ENCODE data around the gene PLIN1.

Gene PLIN1

GRCh38 chr15:89665449-89666181 is 13.6 kb downstream of the PLIN1 start:
- Mint-ChIP-seq H3K4me1 (no peaks in the 10 kb centered on the region), H3K27ac (no peak overlapping the region), H3K4me3 (no peak overlapping the region), H3K9me3 (no peaks in the 10 kb centered on the region), H3K36me3 (peaks cover 3% of the 10 kb centered on the region), H3K27me3 (peaks cover 19% of the 10 kb centered on the region)

GRCh38 chr15:89664441-89665350 is 14.5 kb downstream of the PLIN1 start:
- Mint-ChIP-seq H3K36me3 (peaks cover 3% of the 10 kb centered on the region), H3K4me3 (peak overlapping the region; percentile 34), H3K27me3 (peaks cover 19% of the 10 kb centered on the region), H3K27ac (no peak overlapping the region), H3K4me1 (no peaks in the 10 kb centered on the region), H3K9me3 (no peaks in the 10 kb centered on the region)

GRCh38 chr15:89662893-89663626 is 16.1 kb downstream of the PLIN1 start:
- Mint-ChIP-seq H3K4me3 (no peak overlapping the region), H3K27ac (no peak overlapping the region), H3K4me1 (no peaks in the 10 kb centered on the region), H3K27me3 (peaks cover 18% of the 10 kb centered on the region), H3K9me3 (no peaks in the 10 kb centered on the region), H3K36me3 (peaks cover 3% of the 10 kb centered on the region)

GRCh38 chr15:89660556-89660955 is 18.6 kb downstream of the PLIN1 start:
- peaks cover 2% of the 10 kb centered on the region for H3K36me3 Mint-ChIP-seq
- H3K27me3 Mint-ChIP-seq: peaks cover 23% of the 10 kb centered on the region
- peaks cover 4% of the 10 kb centered on the region for H3K4me1 Mint-ChIP-seq
- H3K9me3 Mint-ChIP-seq: no peaks in the 10 kb centered on the region
- no peak overlapping the region for H3K4me3 Mint-ChIP-seq
- no peak overlapping the region for H3K27ac Mint-ChIP-seq

- Mint-ChIP-seq H3K4me3 (no peak overlapping the region), H3K27me3 (peaks cover 23% of the 10 kb centered on the region), H3K36me3 (peaks cover 2% of the 10 kb centered on the region), H3K4me1 (peaks cover 11% of the 10 kb centered on the region), H3K27ac (no peak overlapping the region), H3K9me3 (no peaks in the 10 kb centered on the region)
Observed at GRCh38 chr15:89659295-89659694, 19.9 kb downstream of the PLIN1 start.

- H3K27ac Mint-ChIP-seq: no peak overlapping the region
- peaks cover 13% of the 10 kb centered on the region for H3K4me1 Mint-ChIP-seq
- H3K27me3 Mint-ChIP-seq: peaks cover 30% of the 10 kb centered on the region
- no peak overlapping the region for H3K4me3 Mint-ChIP-seq
- no peaks in the 10 kb centered on the region for H3K9me3 Mint-ChIP-seq
- peaks cover 2% of the 10 kb centered on the region for H3K36me3 Mint-ChIP-seq
Observed at GRCh38 chr15:89657686-89658200, 21.4 kb downstream of the PLIN1 start.

- H3K9me3 Mint-ChIP-seq: no peaks in the 10 kb centered on the region
- peaks cover 31% of the 10 kb centered on the region for H3K27me3 Mint-ChIP-seq
- H3K36me3 Mint-ChIP-seq: peaks cover 2% of the 10 kb centered on the region
- no peak overlapping the region for H3K27ac Mint-ChIP-seq
- peaks cover 13% of the 10 kb centered on the region for H3K4me1 Mint-ChIP-seq
- H3K4me3 Mint-ChIP-seq: peak overlapping the region; percentile 79
Observed at GRCh38 chr15:89656116-89656815, 22.9 kb downstream of the PLIN1 start.

DNA sequence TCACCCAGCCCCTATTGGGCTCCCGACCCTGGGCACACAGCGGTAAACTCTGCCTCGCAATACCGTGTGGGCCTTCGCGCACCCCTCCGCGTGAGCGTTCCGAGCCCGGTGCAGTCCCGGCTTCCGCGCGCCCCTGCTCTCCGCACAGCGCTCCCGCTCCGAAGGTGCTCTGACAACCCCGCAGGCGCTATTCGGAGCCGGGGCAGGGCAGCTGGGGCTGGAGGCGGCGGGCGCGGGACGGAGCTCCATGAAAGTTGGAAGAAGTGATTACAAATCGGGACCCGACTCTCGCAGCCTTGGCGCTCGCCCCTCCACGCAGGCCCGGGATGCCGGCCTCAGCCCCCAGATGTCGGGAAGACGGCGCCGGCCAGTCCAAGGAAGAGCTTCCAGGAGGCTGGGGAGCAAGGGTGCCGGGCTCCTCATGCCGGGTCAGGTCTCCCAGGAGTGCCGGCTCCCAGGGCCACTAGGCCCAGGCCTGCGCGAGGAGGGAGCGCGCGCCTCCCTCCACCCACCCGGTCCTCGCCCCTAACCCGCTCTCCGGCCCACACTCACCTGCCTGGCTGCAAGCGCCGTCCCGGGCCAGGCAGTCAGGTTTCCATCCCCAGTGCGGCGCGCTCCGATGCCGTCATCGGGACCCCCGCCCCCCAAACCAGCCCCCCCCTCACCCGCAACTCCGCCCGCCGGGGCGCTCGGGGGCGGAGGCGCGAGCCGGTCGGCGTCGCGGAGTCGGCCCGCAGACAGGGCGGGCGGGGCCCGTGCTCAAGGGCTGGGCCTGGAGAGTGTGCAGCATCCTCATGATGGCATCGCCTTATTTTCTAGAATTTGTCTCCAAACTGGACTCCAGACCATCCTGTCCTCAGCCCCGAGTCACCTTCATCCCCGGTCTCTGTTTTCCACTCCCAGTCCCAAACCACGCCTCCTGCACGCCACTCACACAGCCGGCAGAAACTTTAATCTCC is 24.0 kb downstream of the PLIN1 start, which contains the start of gene KIF7:
Gene KIF7, minus strand, starts transcription at position 621 of the 959 bp plus-strand sequence. CDS start 2,537 bp downstream, outside the sequence.
- peak within 1 kb of the TSS; percentile 79 for H3K4me3 Mint-ChIP-seq
- H3K27me3 Mint-ChIP-seq: peaks cover 29% of the 10 kb centered on the region
- H3K36me3 Mint-ChIP-seq: peaks cover 2% of the 10 kb centered on the region
- H3K4me1 Mint-ChIP-seq: peaks cover 13% of the 10 kb centered on the region
- H3K9me3 Mint-ChIP-seq: no peaks in the 10 kb centered on the region
- no peak within 1 kb of the TSS for H3K27ac Mint-ChIP-seq

GRCh38 chr15:89654301-89654761 is 24.8 kb downstream of the PLIN1 start:
- peaks cover 13% of the 10 kb centered on the region for H3K4me1 Mint-ChIP-seq
- no peak overlapping the region for H3K27ac Mint-ChIP-seq
- peak overlapping the region; percentile 76 for H3K4me3 Mint-ChIP-seq
- no peaks in the 10 kb centered on the region for H3K9me3 Mint-ChIP-seq
- H3K36me3 Mint-ChIP-seq: peaks cover 2% of the 10 kb centered on the region
- peaks cover 29% of the 10 kb centered on the region for H3K27me3 Mint-ChIP-seq

DNA sequence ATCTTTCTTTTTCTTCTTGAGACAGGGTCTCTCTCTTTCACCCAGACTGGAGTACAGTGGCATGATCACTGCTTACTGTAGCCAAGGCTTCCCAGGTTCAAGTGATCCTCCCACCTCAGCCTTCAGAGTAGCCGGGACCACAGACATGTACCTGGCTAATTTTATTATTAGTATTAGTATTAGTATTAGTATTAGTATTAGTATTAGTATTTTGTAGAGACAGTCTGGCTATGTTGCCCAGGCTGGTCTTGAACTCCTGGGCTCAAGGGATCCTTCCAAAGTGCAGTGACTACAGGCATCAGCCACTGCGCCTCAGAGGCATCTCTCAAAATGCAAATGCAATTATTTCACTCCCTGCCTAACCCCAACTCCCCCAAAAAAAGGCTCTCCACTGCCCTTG is 25.6 kb downstream of the PLIN1 start:
- Mint-ChIP-seq H3K4me1 (peaks cover 13% of the 10 kb centered on the region), H3K4me3 (no peak overlapping the region), H3K36me3 (no peaks in the 10 kb centered on the region), H3K9me3 (no peaks in the 10 kb centered on the region), H3K27ac (no peak overlapping the region), H3K27me3 (peaks cover 29% of the 10 kb centered on the region)

GRCh38 chr15:89652666-89653065 is 26.5 kb downstream of the PLIN1 start:
- peaks cover 29% of the 10 kb centered on the region for H3K27me3 Mint-ChIP-seq
- peaks cover 13% of the 10 kb centered on the region for H3K4me1 Mint-ChIP-seq
- H3K4me3 Mint-ChIP-seq: no peak overlapping the region
- no peak overlapping the region for H3K27ac Mint-ChIP-seq
- H3K36me3 Mint-ChIP-seq: no peaks in the 10 kb centered on the region
- no peaks in the 10 kb centered on the region for H3K9me3 Mint-ChIP-seq

GRCh38 chr15:89652131-89652530 is 27.0 kb downstream of the PLIN1 start:
- no peaks in the 10 kb centered on the region for H3K9me3 Mint-ChIP-seq
- no peaks in the 10 kb centered on the region for H3K36me3 Mint-ChIP-seq
- H3K27me3 Mint-ChIP-seq: peaks cover 29% of the 10 kb centered on the region
- H3K4me1 Mint-ChIP-seq: peaks cover 13% of the 10 kb centered on the region
- no peak overlapping the region for H3K4me3 Mint-ChIP-seq
- no peak overlapping the region for H3K27ac Mint-ChIP-seq

- no peak overlapping the region for H3K27ac Mint-ChIP-seq
- no peaks in the 10 kb centered on the region for H3K36me3 Mint-ChIP-seq
- peaks cover 6% of the 10 kb centered on the region for H3K4me1 Mint-ChIP-seq
- H3K4me3 Mint-ChIP-seq: no peak overlapping the region
- H3K9me3 Mint-ChIP-seq: no peaks in the 10 kb centered on the region
- peaks cover 19% of the 10 kb centered on the region for H3K27me3 Mint-ChIP-seq
Observed at GRCh38 chr15:89649716-89650115, 29.5 kb downstream of the PLIN1 start.
